Measurements from ENCODE around the gene BAHCC1. TPM values are rescaled to one million over a fixed set of nuclear protein-coding genes. Genes with fewer than 3 reads are reported as not detected.
A peak's percentile ranks its signal among the peaks of the same experiment; 100 is the strongest.

Gene BAHCC1
- total and polyA plus RNA-seq, 10 of the 15 experiments (the other 5 are each of a cell fraction or from before 2014, with no cell fraction given), result 0.03 to 0.14 (median 0.11) TPM; not detected in 6

DNA sequence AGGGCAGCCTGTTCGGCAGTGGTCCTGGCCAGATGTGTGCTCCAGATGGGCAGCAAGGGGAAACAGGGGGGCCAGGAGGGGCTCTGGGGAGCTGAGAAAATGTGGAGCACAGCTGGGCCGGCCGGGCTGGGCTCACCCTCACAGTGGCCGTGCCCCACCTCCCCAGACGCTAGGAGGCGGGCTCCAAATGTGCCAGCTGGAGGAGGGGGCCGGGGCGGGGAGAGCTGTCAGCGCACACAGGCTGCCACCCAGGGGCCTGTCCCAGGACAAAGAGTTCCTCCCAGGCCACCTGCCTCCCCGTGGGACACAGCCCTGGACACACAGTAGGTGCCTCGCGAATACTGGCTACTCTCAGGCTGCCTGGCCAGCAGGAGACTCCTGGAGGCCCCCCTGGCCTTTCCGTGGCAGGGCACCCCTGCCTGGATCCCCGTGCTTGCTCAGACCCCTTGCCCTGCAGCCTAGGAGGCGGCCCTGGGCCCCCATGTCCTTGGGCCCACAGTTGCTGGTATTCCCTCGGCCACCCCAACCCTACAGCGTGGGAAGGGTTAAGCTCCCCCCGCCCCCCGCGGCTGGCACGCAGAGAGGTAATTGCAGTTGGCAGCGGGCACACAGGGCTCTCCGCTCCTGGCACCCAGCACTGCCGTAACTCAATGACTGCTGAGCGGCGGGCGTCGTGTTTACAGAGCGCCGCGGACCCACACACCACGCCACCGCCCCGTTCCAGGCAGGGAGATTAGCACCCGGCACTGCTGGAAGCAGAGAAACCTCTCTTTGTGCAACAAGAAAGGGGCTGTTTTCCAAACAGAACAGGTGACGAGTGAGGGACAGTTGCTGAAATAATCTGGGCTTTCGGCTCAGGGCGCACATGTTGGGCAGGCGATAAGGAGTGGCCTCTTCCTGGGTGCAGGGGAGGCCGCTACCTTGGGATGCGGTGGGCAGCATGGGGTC, 32.2 kb downstream of the BAHCC1 start (continued):
- TF ChIP-seq, protein P1, sequence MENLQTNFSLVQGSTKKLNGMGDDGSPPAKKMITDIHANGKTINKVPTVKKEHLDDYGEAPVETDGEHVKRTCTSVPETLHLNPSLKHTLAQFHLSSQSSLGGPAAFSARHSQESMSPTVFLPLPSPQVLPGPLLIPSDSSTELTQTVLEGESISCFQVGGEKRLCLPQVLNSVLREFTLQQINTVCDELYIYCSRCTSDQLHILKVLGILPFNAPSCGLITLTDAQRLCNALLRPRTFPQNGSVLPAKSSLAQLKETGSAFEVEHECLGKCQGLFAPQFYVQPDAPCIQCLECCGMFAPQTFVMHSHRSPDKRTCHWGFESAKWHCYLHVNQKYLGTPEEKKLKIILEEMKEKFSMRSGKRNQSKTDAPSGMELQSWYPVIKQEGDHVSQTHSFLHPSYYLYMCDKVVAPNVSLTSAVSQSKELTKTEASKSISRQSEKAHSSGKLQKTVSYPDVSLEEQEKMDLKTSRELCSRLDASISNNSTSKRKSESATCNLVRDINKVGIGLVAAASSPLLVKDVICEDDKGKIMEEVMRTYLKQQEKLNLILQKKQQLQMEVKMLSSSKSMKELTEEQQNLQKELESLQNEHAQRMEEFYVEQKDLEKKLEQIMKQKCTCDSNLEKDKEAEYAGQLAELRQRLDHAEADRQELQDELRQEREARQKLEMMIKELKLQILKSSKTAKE (IDR thresholded peaks at IDR 0.05; ENCODE audit: low read depth, poor library complexity, severe bottlenecking), result no peak
- TF ChIP-seq TCF12 (IDR thresholded peaks at IDR 0.05; ENCODE audit: low read depth, low read length), result no peak
- TF ChIP-seq JUND (IDR thresholded peaks at IDR 0.05; ENCODE audit: low read depth, low read length), result no peak
- TF ChIP-seq JUNB (IDR thresholded peaks at IDR 0.05), result no peak

DNA sequence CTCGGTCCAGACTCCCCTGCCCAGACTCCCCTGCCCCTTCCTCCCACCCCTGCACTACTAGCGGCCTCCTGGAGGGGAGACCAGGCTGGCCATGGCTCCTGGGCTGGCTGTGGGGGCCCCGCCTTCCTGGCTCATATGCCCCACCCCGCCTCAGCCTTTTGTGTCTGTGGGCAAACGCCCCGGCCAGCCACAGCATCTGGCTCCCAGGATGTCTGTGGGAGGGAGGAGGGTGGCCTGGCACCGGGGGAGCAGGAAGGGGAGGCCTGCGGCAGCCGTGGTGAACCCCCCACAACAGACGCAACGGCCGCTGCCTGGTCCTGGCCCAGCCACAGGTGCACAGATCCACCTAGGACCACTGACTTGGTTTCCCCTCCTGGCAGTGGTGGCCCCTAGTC, 32.9 kb downstream of the BAHCC1 start:
- in situ Hi-C loops (cut with MboI) (no loop called here), intact Hi-C loops (cut with micrococcal nuclease; ENCODE audit: unreplicated experiment) (no loop called here)
- ChIA-PET SMC1A (ENCODE audit: uncharacterized antibody, unreplicated experiment) (no interaction called here), RAD21 (ENCODE audit: unreplicated experiment) (no interaction called here), CTCF (no interaction called here), POLR2A (no interaction called here)
- Histone ChIP-seq H3K9me3 (replicated peaks; ENCODE audit: control insufficient read depth, insufficient read depth, low read length) (no peaks in the 10 kb centered on the region; the same call in 2 of the 3 replicates), H2AFZ (ENCODE audit: control insufficient read depth, low read depth, low read length) (no peak overlapping the region), H3K27ac (ENCODE audit: control insufficient read depth, insufficient read depth) (no peak overlapping the region), H4K20me1 (ENCODE audit: control insufficient read depth, insufficient read depth) (no peaks in the 10 kb centered on the region), H3K9ac (ENCODE audit: control insufficient read depth, insufficient read depth, low read length) (no peak overlapping the region), H3K4me2 (ENCODE audit: control insufficient read depth, insufficient read depth) (no peak overlapping the region), H3K27me3 (replicated peaks in 1 of 2; ENCODE audit: control insufficient read depth in 2 of 2, insufficient read depth in 2 of 2, low read length in 1 of 2) (peaks cover 4 to 6% of the 10 kb centered on the region in 2 experiments; a peak in 2 of 4 replicates), H3K79me2 (ENCODE audit: control insufficient read depth, insufficient read depth, low read length) (no peaks in the 10 kb centered on the region), H3K36me3 (ENCODE audit: control insufficient read depth in 2 of 2, insufficient read depth in 2 of 2, low read length in 1 of 2) (no peaks in the 10 kb centered on the region), H3K4me1 (ENCODE audit: control insufficient read depth, insufficient read depth, low read length) (no peaks in the 10 kb centered on the region), H3K4me3 (no peak overlapping the region)
- FAIRE-seq (no peak), DNase-seq (ENCODE audit: low read depth, low spot score) (no peak), ATAC-seq (peak; percentile 47)
- BruUV-seq (replicated peaks), result no TSS peak
- WGBS (ENCODE audit: insufficient coverage, insufficient replicate concordance, low lambda C conversion rate, missing lambda C conversion rate), result 4% methylated on average over 12 of the region's 12 CpGs
- TF ChIP-seq WRNIP1 (IDR thresholded peaks at IDR 0.05; ENCODE audit: borderline replicate concordance, low read depth, low read length) (no peak), ESRRA (IDR thresholded peaks at IDR 0.05; ENCODE audit: low read length) (no peak), CHD1 (IDR thresholded peaks at IDR 0.05; ENCODE audit: low read depth, low read length) (no peak), CEBPB (IDR thresholded peaks at IDR 0.05; ENCODE audit: borderline replicate concordance in 1 of 2, low read depth in 2 of 2, low read length in 2 of 2) (no peak), NFXL1 (IDR thresholded peaks at IDR 0.05; ENCODE audit: borderline replicate concordance) (no peak), GABPA (IDR thresholded peaks at IDR 0.05; ENCODE audit: low read depth) (no peak), MYC (IDR thresholded peaks at IDR 0.05; ENCODE audit: insufficient read depth, insufficient read length, insufficient replicate concordance, low read length, severe bottlenecking) (no peak), ZZZ3 (IDR thresholded peaks at IDR 0.05; ENCODE audit: control insufficient read depth, insufficient read length, low read depth) (no peak), STAT3 (IDR thresholded peaks at IDR 0.05; ENCODE audit: low read depth, low read length) (no peak), NFYA (IDR thresholded peaks at IDR 0.05; ENCODE audit: borderline replicate concordance, low read depth, low read length) (no peak), EZH2 (IDR thresholded peaks at IDR 0.05; ENCODE audit: borderline replicate concordance, control insufficient read depth, low read depth, low read length) (no peak)
- TF ChIP-seq, protein P2, sequence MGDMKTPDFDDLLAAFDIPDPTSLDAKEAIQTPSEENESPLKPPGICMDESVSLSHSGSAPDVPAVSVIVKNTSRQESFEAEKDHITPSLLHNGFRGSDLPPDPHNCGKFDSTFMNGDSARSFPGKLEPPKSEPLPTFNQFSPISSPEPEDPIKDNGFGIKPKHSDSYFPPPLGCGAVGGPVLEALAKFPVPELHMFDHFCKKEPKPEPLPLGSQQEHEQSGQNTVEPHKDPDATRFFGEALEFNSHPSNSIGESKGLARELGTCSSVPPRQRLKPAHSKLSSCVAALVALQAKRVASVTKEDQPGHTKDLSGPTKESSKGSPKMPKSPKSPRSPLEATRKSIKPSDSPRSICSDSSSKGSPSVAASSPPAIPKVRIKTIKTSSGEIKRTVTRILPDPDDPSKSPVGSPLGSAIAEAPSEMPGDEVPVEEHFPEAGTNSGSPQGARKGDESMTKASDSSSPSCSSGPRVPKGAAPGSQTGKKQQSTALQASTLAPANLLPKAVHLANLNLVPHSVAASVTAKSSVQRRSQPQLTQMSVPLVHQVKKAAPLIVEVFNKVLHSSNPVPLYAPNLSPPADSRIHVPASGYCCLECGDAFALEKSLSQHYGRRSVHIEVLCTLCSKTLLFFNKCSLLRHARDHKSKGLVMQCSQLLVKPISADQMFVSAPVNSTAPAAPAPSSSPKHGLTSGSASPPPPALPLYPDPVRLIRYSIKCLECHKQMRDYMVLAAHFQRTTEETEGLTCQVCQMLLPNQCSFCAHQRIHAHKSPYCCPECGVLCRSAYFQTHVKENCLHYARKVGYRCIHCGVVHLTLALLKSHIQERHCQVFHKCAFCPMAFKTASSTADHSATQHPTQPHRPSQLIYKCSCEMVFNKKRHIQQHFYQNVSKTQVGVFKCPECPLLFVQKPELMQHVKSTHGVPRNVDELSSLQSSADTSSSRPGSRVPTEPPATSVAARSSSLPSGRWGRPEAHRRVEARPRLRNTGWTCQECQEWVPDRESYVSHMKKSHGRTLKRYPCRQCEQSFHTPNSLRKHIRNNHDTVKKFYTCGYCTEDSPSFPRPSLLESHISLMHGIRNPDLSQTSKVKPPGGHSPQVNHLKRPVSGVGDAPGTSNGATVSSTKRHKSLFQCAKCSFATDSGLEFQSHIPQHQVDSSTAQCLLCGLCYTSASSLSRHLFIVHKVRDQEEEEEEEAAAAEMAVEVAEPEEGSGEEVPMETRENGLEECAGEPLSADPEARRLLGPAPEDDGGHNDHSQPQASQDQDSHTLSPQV (IDR thresholded peaks at IDR 0.05), result no peak
